ENCODE results near the gene ACSS3. TPM values are rescaled to one million over a fixed set of nuclear protein-coding genes. Genes with fewer than 3 reads are reported as not detected.
"Not testable (repeated sequence)": the region's sequence is repeated elsewhere in the genome, so short reads cannot be mapped to it uniquely, and the experiment has no call there.

Gene ACSS3
- total RNA-seq, 4 donors from 2014 or later = 5.8 to 12.1 (median 6.9) TPM

GRCh38 chr12:81206429-81206828 is 128.6 kb downstream of the ACSS3 start:
- intact Hi-C loops (cut with DNase I) = no loop called here
- H3K36me3 ChIP-seq = no peaks in the 10 kb centered on the region
- no peak overlapping the region for H3K4me3 ChIP-seq
- no peaks in the 10 kb centered on the region for H3K9me3 ChIP-seq
- H3K4me1 ChIP-seq = peaks cover 6 to 7% (median 7%) of the 10 kb centered on the region in 4 donors
- no peak for TF ChIP-seq POLR2A (IDR thresholded peaks at IDR 0.05; ENCODE audit: low read depth)
- DNase-seq (ENCODE audit: extremely low spot score) = no peak
- H3K27ac ChIP-seq (replicated peaks in 1 of 4) = no peak overlapping the region
- 52% methylated on average over 2 of the region's 2 CpGs for WGBS
- H3K27me3 ChIP-seq = no peaks in the 10 kb centered on the region

- Histone ChIP-seq H3K9me3 (no peaks in the 10 kb centered on the region), H3K4me1 (peaks cover 6 to 7% (median 7%) of the 10 kb centered on the region in 4 donors), H3K27me3 (no peaks in the 10 kb centered on the region), H3K36me3 (no peaks in the 10 kb centered on the region), H3K27ac (replicated peaks in 1 of 4) (no peak overlapping the region), H3K4me3 (no peak overlapping the region)
- TF ChIP-seq CTCF (IDR thresholded peaks at IDR 0.05) (no peak), POLR2AphosphoS5 (IDR thresholded peaks at IDR 0.05) (no peak), EP300 (IDR thresholded peaks at IDR 0.05) (no peak), POLR2A (IDR thresholded peaks at IDR 0.05; ENCODE audit: low read depth) (no peak)
- DNase-seq (ENCODE audit: extremely low spot score) = no peak
- intact Hi-C loops (cut with DNase I) = no loop called here
- WGBS = 83% methylated on average over 1 of the region's 1 CpG
Measured at GRCh38 chr12:81207173-81207572, 129.3 kb downstream of the ACSS3 start.

GRCh38 chr12:81207664-81208063 is 129.8 kb downstream of the ACSS3 start:
- TF ChIP-seq EP300 (IDR thresholded peaks at IDR 0.05) (no peak), POLR2AphosphoS5 (IDR thresholded peaks at IDR 0.05) (no peak), POLR2A (IDR thresholded peaks at IDR 0.05; ENCODE audit: low read depth) (no peak)
- DNase-seq (ENCODE audit: extremely low spot score) = no peak
- intact Hi-C loops (cut with DNase I) = no loop called here
- H3K27me3 ChIP-seq = no peaks in the 10 kb centered on the region
- no peak overlapping the region for H3K27ac ChIP-seq (replicated peaks in 1 of 4)
- no peaks in the 10 kb centered on the region for H3K9me3 ChIP-seq
- WGBS = 82% methylated on average over 4 of the region's 4 CpGs
- peaks cover 6 to 7% (median 7%) of the 10 kb centered on the region in 4 donors for H3K4me1 ChIP-seq
- no peak overlapping the region for H3K4me3 ChIP-seq
- no peaks in the 10 kb centered on the region for H3K36me3 ChIP-seq

- Histone ChIP-seq H3K9me3 (no peaks in the 10 kb centered on the region), H3K27ac (replicated peaks in 1 of 4) (no peak overlapping the region), H3K27me3 (no peaks in the 10 kb centered on the region), H3K4me3 (no peak overlapping the region), H3K4me1 (peaks cover 6 to 7% (median 7%) of the 10 kb centered on the region in 4 donors), H3K36me3 (no peaks in the 10 kb centered on the region)
- 66% methylated on average over 9 of the region's 9 CpGs for WGBS
- DNase-seq (ENCODE audit: extremely low spot score) = no peak
- no peak for TF ChIP-seq EP300 (IDR thresholded peaks at IDR 0.05)
- TF ChIP-seq POLR2A (IDR thresholded peaks at IDR 0.05; ENCODE audit: low read depth) = no peak
- TF ChIP-seq CTCF (IDR thresholded peaks at IDR 0.05) = no peak
- TF ChIP-seq POLR2AphosphoS5 (IDR thresholded peaks at IDR 0.05) = no peak
- intact Hi-C loops (cut with DNase I) = no loop called here
Measured at GRCh38 chr12:81208187-81208911, 130.5 kb downstream of the ACSS3 start.

- intact Hi-C loops (cut with DNase I) = no loop called here
- H3K27ac ChIP-seq (replicated peaks in 1 of 4) = no peak overlapping the region
- H3K36me3 ChIP-seq = no peaks in the 10 kb centered on the region
- no peak for DNase-seq (ENCODE audit: extremely low spot score)
- no peak for TF ChIP-seq POLR2AphosphoS5 (IDR thresholded peaks at IDR 0.05)
- TF ChIP-seq CTCF (IDR thresholded peaks at IDR 0.05) = no peak
- TF ChIP-seq POLR2A (IDR thresholded peaks at IDR 0.05; ENCODE audit: low read depth) = no peak
- TF ChIP-seq EP300 (IDR thresholded peaks at IDR 0.05) = no peak
- H3K4me3 ChIP-seq = no peak overlapping the region
- no peaks in the 10 kb centered on the region for H3K27me3 ChIP-seq
- peaks cover 6 to 7% (median 7%) of the 10 kb centered on the region in 4 donors for H3K4me1 ChIP-seq
- no peaks in the 10 kb centered on the region for H3K9me3 ChIP-seq
Measured at GRCh38 chr12:81209012-81209411, 131.1 kb downstream of the ACSS3 start.

GRCh38 chr12:81209772-81210225 is 131.9 kb downstream of the ACSS3 start:
- H3K4me3 ChIP-seq; H3K4me1 ChIP-seq; H3K9me3 ChIP-seq; H3K27ac ChIP-seq (replicated peaks in 1 of 4); intact Hi-C loops (cut with DNase I); H3K27me3 ChIP-seq; DNase-seq (ENCODE audit: extremely low spot score); H3K36me3 ChIP-seq: not testable (repeated sequence)
- 88% methylated on average over 2 of the region's 2 CpGs for WGBS
